ENCODE data around the gene PREP.

DNA sequence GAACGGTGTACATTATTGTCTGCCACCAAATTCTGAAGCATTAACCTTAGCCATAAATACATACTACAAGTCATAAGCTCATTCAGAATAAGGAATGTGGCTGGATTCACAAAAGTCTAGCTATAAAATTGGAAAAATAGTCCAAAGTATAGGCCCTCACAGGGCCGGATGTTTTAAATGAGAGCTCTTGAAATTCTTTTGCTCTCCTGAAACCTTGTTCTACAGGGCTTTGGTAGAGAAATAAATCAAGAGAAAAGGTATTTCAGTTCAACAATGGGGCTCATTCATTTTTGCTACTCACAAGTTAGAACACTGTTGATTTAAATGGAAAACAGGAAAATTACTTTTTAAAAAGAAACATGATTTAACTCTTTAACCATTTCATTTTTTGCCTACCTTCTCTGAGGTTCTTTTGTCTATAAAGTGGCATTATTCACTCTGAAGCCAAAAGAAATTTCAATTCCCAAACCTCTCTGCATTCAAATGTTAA is 58.0 kb downstream of the PREP start:
- TF ChIP-seq, protein P1, sequence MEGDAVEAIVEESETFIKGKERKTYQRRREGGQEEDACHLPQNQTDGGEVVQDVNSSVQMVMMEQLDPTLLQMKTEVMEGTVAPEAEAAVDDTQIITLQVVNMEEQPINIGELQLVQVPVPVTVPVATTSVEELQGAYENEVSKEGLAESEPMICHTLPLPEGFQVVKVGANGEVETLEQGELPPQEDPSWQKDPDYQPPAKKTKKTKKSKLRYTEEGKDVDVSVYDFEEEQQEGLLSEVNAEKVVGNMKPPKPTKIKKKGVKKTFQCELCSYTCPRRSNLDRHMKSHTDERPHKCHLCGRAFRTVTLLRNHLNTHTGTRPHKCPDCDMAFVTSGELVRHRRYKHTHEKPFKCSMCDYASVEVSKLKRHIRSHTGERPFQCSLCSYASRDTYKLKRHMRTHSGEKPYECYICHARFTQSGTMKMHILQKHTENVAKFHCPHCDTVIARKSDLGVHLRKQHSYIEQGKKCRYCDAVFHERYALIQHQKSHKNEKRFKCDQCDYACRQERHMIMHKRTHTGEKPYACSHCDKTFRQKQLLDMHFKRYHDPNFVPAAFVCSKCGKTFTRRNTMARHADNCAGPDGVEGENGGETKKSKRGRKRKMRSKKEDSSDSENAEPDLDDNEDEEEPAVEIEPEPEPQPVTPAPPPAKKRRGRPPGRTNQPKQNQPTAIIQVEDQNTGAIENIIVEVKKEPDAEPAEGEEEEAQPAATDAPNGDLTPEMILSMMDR (IDR thresholded peaks at IDR 0.05) = no peak
- no peak for TF ChIP-seq POLR2A (IDR thresholded peaks at IDR 0.05)
